Stimulated activated CD8-positive, alpha-beta memory T cell treated with anti-CD3 and anti-CD28 coated beads, Interleukin-4, amount 100 ng/mL, for 4 hours (primary cell): ENCODE measurements around the gene RPS27A.
"Not testable (repeated sequence)": the region's sequence is repeated elsewhere in the genome, so short reads cannot be mapped to it uniquely, and the experiment has no call there.

Experiments used
- DNase-seq, 2 donors: peaks; one replicate each; pipeline ENCODE4 v3.0.0-alpha.2; 2020; ENCODE audit warnings: low read depth in 2 of 2, low spot score in 1 of 2

The RPS27A gene

DNA sequence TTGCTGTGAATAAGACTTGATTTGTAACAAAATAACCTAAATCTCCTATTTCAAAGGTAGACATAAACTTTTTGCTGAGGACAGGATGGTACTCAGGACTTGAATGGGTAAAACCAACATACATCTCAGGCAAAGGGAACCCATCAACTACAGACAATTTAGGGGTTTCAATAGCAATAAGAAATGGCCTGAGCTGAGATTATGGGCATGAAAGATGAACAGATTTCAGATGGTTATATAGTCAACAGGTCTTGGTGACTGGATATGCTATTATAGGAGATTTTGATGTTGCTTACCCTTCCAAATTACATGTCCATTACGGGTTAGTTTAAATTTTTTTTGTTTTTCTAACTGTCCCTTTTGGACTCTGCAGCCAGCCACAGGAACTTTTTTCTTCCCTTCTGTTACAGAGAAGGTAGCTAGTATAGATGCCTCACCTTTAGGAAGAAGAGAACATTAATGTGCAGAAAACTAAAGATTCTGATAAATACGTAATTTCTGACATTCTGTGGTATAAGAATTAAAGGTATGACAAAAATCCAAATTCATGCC is 4.6 kb downstream of the RPS27A start:
- DNase-seq = no peak

DNA sequence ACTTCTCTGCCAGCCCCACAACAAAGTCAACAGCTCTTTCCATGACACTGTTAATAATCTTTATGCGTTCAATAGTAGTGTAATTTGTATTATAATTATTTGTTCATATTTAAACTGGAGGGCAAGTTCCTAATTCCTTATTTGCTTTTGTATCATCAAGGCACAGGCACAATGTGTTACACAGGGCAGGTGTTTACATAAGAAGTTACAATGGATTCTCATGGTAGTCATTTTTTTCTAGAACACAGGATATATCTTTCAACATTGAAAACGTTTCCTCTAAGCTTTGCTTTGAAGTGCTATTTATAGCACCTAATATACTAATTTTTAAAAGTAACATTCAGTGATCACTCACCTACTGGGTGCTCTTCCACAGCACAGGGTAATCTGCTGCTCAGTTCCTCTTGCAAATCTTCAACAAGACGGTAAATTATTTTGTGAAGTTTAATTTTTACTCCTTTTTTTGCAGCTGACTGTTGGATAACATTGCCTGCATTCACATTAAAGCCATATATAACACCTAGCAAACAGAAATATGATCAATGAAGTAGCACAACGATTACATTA is 7.3 kb downstream of the RPS27A start:
- no peak for DNase-seq

DNA sequence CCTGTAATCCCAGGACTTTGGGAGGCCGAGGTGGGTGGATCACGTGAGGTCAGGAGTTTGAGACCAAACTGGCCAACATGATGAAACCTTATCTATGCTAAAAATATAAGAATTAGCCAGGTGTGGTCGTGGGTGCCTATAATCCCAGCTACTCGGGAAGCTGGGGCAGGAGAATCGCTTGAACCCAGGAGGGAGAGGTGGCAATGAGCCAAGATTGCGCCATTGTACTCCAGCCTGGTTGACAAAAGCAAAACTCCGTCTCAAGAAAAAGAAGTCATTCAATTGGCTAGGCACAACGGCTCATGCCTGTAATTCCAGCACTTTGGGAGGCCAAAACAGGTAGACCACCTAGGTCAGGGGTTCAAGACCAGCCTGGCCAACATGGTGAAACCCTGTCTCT is 9.1 kb downstream of the RPS27A start:
- DNase-seq = not testable (repeated sequence)

DNA sequence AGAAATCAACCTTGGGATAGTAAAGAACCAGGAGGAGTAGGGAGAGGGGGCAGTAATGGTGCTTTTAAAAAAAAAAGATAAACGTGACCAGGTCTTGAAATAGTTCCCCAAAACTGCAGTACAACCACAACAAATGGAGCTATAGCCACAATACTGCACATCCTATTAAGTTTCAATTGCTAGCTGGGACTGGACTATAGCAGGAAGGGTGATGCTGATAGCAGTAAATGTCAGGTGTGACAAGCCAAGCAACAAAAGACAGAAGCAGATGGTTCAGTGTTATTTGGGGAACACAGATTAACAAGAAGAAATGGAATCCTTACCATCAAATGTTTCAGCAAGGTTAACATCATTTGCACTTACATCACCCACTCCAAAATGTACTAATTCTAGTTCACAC is 10.1 kb downstream of the RPS27A start:
- DNase-seq = no peak

DNA sequence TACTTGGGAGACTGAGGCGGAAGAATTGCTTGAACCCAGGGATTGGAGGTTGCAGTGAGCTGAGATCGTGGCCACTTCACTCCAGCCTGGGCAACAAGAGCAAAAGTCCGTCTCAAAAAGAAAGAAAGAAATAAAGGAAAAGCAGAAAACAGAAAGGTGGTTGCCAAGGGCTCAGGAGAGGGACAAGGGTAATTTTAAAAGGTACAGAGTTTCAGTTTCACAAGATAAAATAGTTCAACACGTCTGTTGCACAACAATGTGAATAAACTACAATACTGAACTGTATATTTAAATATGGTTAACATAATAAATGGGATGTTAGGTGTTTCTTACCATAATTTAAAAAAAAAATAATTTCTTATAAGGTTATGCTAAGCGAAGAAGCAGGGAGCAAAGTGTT is 12.9 kb downstream of the RPS27A start:
- DNase-seq = no peak

DNA sequence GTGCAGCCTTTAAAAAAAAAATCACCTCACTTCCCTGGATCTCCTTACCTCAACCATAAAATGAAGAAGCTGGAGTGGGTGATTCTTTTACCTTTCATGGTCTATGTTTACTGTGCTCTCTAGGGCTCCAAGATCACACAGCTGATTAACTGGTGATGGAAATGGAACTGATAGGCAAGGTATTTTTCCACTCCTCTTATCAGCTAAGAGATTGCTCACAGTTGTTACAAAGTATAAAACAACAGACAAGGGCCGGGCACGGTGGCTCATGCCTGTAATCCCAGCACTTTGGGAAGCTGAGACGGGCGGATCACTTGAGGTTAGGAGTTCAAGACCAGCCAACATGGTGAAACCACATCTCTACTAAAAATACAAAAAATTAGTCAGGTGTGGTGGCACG is 14.5 kb downstream of the RPS27A start:
- DNase-seq = no peak

DNA sequence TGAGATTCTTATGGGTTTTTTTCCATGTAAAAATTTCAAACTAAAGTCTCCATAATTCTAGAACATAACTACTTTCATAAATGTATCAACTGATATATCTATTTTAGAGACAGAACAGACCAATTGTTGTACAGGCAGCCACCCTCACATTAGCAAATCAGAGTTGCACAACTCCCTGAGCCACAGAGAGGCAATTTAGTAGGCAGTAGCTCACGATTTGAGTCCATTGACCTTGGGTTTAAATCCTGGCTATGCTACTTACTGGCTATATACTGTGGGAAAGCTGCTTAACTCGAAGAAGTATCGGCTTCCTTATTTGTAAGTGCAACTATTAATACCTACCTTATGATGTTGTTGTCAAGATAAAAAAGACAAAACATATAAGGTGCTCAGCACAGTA is 20.3 kb downstream of the RPS27A start:
- no peak for DNase-seq

DNA sequence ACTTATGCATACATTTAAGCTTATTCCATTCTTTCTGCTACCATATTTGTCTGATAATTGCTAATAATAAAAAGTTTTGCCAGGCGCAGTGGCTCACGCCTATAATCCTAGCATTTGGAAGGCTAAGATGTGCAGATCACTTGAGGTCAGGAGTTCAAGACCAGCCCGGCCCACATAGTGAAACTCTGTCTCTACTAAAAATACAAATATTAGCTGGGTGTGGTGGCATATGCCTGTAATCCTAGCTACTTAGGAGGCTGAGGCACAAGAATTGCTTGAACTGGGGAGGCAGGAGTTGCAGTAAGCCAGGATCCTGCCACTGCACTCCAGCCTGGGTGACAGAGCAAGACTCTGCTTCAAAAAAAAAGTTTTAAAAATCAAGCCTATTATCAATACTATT is 27.1 kb downstream of the RPS27A start:
- not testable (repeated sequence) for DNase-seq

DNA sequence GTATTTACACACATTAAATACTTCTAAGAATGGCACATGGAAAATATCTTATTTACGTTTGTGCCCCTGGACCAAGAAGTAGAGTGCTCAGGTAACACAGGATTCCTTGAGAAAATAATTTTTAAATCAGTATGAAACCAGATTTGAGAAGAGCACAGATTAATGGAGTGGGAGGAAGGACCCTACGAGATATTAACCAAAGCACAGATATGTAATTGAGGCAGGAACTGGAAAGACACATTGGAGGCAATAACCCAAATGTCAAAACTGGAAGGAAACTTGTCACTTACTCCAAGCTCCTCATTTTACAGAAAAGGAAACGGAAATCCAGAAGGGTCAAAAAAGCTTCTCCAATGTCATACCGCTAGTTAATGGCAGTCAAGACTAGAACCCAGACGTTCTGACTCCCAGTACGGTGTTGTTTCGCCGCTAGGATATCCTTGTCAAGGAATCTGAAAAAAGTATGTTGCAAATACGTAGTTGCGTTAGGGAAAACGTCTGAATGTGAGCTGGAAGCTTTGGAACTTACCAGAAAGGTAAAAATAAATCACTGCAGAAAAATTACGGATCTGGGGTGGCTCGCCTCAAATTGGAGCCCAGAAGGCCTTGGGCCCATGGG is 35.9 kb downstream of the RPS27A start:
- no peak for DNase-seq

DNA sequence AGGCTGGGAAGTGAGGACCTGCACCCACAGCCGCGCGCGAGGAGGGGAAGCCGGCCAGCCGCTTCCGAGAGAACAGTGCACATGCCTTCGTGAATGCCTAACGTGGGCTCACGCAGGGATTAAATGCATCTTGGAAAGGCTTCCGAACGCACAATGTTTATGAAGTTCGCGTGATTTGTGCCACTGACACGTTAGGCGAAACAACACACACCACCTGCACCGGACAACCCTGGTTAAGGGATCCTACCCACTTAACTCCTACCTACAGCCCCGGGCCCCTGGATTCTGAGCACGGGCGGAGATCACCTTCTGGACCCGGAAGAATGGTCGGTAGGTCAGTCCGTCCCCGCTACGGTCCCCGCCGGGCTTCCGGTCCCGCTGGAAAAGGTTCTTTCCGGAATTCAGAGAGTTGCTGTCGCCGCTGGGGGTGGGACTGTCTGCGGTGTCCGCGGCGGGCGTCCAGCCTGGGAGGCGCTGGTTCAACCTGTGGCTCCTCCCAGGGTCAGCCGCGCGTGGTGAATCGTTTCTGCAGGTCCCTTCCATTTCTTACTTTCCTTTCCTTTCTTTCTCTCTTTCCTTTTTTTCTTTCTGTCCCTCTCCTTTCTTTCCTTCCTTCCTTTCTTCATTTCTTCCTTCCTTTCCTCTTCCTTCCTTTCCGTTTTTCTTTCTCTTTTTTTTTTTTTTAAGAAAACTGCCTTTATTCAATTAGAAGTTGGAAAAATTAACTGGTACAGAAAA is 36.6 kb downstream of the RPS27A start, which contains the start of gene MTIF2:
TSS of gene MTIF2 (minus strand) at position 325 of the 738 bp plus-strand sequence. CDS start 5,373 bp downstream, outside the sequence.
- DNase-seq = peak; percentile 79 to 84

DNA sequence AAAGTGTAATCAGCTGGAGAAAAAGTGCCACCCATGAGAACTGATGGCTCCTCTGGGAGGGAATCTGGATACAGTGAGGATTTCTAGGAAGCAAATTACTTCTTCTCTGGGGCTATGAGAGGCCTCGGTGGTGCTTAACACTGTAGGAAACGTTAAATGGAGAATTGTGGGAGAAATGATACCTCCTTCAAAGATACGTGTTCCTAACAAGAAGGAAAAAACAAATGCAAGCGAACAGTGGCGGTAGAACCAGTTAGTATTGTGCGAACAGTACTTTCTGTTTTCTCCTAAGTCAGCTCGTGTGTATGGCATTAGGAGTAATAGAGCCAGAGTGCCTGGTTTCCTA is 37.1 kb downstream of the RPS27A start:
- DNase-seq = no peak

DNA sequence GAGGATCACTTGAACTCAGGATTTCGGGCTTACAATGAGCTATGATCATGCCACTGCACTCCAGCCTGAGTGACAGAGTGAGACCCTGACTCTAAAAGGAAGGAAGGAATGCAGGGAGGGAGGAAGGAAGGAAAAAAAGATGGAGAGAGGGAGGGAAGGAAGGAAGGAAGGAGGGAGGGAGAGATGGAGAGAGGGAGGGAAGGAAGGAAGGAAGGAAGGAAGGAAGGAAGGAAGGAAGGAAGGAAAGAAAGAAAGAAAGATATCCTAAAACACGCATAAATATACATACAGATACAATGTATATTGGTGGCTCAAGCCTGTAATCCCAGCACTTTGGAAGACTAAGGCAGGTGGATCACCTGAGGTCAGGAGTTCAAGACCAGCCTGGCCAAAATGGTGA is 41.9 kb downstream of the RPS27A start:
- DNase-seq = not testable (repeated sequence)

DNA sequence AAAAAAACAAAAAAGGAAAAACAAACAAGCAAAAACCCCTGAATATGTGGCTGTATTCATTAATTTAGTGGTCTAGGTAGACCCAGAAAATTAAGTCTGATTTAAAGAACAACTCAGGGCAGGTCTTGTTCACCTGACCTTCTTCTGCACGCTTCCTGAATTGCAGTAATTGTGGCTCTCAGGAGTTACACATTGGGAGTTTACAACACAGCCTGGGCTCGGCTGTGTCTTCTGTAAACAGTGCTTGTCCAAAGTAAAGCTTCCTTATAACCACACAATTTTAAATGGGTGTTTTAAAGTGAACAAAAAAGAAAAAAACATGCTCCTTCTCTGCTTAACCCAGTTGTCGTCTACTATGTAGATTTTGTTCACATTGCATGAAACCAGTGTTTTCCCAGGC is 44.8 kb downstream of the RPS27A start:
- no peak for DNase-seq

DNA sequence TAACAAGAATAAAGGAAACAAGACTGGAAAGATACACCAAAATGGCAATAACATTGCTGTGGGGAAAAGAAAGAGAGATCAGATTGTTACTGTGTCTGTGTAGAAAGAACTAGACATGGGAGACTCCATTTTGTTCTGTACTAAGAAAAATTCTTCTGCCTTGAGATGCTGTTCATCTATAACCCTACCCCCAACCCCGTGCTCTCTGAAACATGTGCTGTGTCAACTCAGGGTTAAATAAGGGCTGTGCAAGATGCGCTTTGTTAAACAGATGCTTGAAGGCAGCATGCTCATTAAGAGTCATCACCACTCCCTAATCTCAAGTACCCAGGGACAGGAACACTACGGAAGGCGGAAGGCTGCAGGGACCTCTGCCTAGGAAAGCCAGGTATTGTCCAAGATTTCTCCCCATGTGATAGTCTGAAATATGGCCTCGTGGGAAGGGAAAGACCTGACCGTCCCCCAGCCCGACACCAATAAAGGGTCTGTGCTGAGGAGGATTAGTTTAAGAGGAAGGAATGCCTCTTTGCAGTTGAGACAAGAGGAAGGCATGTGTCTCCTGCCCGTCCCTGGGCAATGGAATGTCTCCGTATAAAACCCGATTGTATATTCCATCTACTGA is 46.8 kb downstream of the RPS27A start:
- DNase-seq = not testable (repeated sequence)

DNA sequence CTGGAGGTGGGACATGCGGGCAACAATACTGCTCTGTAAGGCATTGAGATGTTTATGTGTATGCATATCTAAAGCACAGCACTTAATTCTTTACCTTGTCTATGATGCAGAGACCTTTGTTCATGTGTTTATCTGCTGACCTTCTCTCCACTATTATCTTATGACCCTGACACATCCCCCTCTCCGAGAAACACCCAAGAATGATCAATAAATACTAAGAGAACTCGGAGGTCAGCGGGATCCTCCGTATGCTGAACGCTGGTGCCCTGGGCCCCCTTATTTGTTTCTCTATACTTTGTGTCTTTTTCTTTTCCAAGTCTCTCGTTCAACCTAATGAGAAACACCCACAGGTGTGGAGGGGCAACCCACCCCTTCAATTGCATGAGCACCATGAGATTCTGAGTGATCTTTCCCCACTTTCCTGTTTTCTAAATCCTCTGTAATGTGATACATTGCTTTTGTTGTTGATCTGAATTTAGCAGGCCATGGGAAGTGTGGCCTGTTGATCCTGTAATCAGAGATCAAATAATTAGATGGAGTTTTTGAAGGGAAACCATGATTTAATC is 47.5 kb downstream of the RPS27A start:
- DNase-seq = not testable (repeated sequence)

DNA sequence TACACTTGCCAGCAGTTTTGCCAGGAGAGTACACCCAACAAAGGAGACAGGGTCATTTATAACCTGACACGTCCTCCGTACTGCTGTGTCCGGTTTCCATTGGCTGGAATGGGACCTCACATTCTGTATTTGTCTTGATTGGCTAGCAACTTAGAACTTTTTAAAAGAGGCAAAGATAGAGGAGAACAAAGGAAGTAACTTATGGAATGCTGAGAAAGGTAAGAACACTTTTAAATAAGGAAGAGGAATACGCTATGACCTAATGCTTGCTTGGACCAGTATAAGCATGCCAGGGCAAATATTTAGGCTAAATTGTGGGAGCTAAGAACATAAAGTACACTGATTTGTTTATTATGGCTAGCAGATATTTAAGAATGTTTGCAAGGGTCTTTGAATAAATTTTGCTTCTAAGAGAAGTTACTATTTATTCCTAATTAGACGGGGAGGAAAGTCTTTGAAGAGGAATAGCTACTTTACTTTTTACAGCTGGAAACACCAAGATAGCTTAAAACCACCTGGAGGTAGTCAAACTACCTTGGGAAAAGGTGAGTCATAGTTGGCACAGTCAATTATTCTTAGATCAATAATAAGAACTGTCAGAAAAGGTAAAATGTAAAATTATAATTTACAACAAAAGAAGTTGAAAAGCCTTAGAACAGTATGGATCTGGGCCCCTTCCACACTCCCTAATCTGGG is 48.5 kb downstream of the RPS27A start:
- not testable (repeated sequence) for DNase-seq

DNA sequence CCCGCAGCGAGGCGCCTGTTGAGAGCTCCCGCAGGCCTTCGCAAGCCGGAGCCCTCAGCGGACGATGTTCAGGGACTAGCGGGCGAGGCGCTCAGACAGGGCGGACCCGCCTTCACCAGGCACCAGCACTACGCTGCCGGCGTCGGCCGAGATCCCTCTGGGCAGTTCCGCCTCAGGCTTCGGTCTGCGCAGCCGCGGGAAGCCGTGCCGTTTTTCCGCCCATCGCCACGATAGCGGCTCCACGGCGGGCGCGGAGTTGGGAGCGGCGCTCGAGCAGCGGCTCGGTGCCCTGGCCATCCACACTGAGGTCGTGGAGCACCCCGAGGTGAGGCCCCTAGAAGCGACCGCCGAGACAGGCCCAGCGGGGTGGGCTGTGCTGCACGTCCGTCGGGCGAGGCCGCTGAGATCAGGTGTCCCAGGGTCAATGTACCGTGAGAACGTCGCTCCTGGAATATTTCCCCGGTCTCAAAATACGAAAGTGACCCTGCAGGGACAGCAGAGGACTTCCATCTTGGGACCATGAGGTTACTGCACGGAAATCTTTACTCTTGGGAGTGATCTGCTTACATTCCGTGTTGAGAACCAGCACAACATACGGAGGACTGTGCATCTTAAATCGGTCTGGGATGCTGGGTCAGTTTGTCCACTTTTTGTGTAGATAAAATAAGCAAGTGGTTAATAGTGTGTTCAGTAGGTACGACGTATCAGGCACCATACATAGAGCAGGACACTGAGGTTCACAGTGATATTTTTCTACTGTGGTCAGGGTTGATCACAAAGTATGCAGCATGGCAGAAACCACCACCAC is 49.8 kb downstream of the RPS27A start:
- DNase-seq = peak; percentile 62 to 71

DNA sequence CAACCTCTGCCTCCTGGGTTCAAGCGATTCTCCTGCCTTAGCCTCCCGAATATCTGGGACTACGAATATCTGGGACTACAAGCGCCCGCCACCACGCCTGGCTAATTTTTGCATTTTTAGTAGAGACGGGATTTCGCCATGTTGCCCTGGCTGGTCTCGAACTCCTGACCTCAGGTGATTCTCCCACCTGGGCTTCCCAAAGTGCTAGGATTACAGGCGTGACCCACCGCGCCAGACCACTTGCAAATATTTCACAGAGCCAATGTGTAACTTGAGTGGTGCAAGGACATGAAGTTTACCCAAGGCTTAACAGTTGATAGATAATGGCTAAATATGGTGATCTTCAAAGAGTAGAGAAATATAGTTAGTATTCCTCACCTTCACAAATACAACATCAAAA is 50.6 kb downstream of the RPS27A start:
- DNase-seq = no peak
